ENCODE measurements around the gene LUZP2.

Gene LUZP2

DNA sequence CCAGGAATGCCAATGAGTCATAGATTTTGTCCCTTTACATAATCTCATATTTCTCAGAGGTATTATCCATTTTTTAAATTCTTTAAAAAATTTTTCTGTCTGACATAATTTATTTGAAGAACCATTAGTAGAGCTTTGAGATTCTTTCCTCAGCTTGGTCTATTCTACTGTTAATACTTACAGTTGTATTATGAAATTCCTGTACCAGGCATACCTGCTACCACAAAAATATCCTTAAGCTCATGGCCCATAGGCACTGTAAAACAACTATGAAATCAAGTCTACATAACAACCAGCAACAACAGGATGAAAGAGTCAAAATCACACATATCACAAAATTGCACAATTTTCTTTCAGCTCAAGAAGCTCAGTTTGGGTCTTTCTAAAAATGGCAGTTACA, 541.3 kb downstream of the LUZP2 start:
- H3K4me3 ChIP-seq: no peak overlapping the region
- TF ChIP-seq, protein P1, sequence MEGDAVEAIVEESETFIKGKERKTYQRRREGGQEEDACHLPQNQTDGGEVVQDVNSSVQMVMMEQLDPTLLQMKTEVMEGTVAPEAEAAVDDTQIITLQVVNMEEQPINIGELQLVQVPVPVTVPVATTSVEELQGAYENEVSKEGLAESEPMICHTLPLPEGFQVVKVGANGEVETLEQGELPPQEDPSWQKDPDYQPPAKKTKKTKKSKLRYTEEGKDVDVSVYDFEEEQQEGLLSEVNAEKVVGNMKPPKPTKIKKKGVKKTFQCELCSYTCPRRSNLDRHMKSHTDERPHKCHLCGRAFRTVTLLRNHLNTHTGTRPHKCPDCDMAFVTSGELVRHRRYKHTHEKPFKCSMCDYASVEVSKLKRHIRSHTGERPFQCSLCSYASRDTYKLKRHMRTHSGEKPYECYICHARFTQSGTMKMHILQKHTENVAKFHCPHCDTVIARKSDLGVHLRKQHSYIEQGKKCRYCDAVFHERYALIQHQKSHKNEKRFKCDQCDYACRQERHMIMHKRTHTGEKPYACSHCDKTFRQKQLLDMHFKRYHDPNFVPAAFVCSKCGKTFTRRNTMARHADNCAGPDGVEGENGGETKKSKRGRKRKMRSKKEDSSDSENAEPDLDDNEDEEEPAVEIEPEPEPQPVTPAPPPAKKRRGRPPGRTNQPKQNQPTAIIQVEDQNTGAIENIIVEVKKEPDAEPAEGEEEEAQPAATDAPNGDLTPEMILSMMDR (IDR thresholded peaks at IDR 0.05): no peak
- DNase-seq (ENCODE audit: low spot score): no peak
- H3K27ac ChIP-seq: no peak overlapping the region

GRCh38 chr11:25039165-25039564, 542.3 kb downstream of the LUZP2 start:
- Histone ChIP-seq H3K27ac (no peak overlapping the region), H3K4me3 (no peak overlapping the region)
- TF ChIP-seq, protein P1 (IDR thresholded peaks at IDR 0.05): no peak
- no peak for DNase-seq (ENCODE audit: low spot score)

DNA sequence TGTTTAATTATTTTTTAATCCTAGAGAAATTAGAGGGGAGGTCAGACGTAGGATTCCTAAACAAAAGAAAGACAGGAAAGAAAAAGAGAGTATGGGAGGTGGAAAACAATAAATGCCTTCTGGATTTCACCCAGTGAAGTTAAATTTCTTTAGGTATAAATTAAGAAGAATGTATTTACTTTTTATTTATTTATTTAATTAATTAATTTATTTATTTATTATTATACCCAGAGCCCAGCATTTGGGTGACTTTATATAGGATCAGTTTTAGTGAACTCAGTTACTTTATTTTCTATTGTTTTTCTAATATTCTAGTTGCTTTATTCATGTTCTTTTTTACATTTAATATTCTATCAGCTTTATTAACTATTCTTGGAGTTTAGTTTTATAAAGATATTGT, 551.8 kb downstream of the LUZP2 start:
- DNase-seq (ENCODE audit: low spot score): no peak
- TF ChIP-seq, protein P1 (IDR thresholded peaks at IDR 0.05): no peak
- Histone ChIP-seq H3K27ac (no peak overlapping the region), H3K4me3 (no peak overlapping the region)

- H3K4me3 ChIP-seq: no peak overlapping the region
- H3K27ac ChIP-seq: no peak overlapping the region
- TF ChIP-seq, protein P1 (IDR thresholded peaks at IDR 0.05): no peak
- DNase-seq (ENCODE audit: low spot score): no peak
These were observed 556.0 kb downstream of the LUZP2 start for GRCh38 chr11:25052844-25053243.

- TF ChIP-seq, protein P1 (IDR thresholded peaks at IDR 0.05): no peak
- DNase-seq (ENCODE audit: low spot score): no peak
- H3K4me3 ChIP-seq: no peak overlapping the region
- no peak overlapping the region for H3K27ac ChIP-seq
These were observed 561.0 kb downstream of the LUZP2 start for GRCh38 chr11:25057861-25058260.

DNA sequence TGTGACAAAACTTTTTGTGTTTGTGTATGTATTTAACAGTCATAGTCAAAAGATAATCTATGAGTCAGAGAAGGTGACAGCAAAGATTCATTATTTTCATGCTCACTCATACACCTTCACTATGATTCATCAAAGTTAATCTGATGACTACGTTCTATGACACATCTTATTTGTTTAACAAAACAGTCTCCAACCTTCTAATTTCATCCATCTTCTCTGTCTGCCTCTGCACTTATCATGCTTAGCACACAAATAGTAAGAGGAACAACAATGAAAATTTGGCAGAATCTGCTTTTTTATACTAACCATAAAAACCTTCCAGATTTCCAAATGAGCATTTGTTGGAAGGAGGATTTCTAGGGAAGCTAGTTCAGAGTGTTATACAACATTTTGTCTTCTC, 568.9 kb downstream of the LUZP2 start:
- DNase-seq (ENCODE audit: low spot score): no peak
- H3K4me3 ChIP-seq: no peak overlapping the region

DNA sequence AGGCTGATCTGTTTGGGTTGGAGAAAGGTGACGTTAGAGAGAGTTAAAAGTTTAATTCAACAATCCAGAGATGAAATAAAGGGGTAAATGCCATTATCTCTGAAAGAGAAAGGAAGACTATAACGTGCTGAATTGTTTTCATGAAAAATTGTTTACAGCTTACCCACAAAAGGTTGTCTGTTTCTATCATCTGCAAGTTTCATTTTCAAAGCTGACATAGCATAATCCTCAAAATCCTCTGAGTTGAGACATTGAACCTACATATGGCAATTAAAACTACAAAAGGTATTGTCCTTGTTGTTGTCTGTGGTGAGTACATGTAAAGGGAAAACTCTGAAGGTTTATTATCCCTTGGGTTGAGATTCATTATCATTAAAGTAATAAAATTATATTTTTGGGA, 569.9 kb downstream of the LUZP2 start:
- TF ChIP-seq, protein P1 (IDR thresholded peaks at IDR 0.05): no peak
- Histone ChIP-seq H3K27ac (no peak overlapping the region), H3K4me3 (no peak overlapping the region)
- no peak for DNase-seq (ENCODE audit: low spot score)

More for the DNA sequence above, 568.9 kb downstream of the LUZP2 start:
- TF ChIP-seq, protein P1 (IDR thresholded peaks at IDR 0.05): no peak
- no peak overlapping the region for H3K27ac ChIP-seq

Measured in coronary artery (tissue), 2 donors.